Skeletal muscle satellite cell (primary cell): ENCODE data around the gene PARS2.

Experiments
- H3K27me3 ChIP-seq: 2 replicates; pipeline ENCODE4 v1.7.0; 2013; ENCODE audit warnings: low read length; ENCODE audit not compliant: control insufficient read depth, insufficient read depth
- H3K36me3 ChIP-seq: 2 replicates; pipeline ENCODE4 v1.7.0; 2013; ENCODE audit warnings: mild to moderate bottlenecking, control low read depth, low read length; ENCODE audit not compliant: insufficient read depth
- H3K4me1 ChIP-seq: 2 replicates; pipeline ENCODE4 v1.7.0; 2013; ENCODE audit warnings: low read length; ENCODE audit not compliant: control insufficient read depth, insufficient read depth
- H3K4me2 ChIP-seq: 2 replicates; pipeline ENCODE4 v1.7.0; 2013; ENCODE audit warnings: mild to moderate bottlenecking, low read length
- H3K4me3 ChIP-seq: 2 replicates; pipeline ENCODE4 v1.7.0; 2013; ENCODE audit warnings: low read length
- H3K9ac ChIP-seq: 2 replicates; pipeline ENCODE4 v1.7.0; 2013; ENCODE audit warnings: mild to moderate bottlenecking, low read depth, low read length, moderate library complexity
- H3K9me3 ChIP-seq: replicated peaks from 2 replicates; pipeline ENCODE4 v1.7.0; 2013; ENCODE audit warnings: mild to moderate bottlenecking, control low read depth, low read length

Gene PARS2

DNA sequence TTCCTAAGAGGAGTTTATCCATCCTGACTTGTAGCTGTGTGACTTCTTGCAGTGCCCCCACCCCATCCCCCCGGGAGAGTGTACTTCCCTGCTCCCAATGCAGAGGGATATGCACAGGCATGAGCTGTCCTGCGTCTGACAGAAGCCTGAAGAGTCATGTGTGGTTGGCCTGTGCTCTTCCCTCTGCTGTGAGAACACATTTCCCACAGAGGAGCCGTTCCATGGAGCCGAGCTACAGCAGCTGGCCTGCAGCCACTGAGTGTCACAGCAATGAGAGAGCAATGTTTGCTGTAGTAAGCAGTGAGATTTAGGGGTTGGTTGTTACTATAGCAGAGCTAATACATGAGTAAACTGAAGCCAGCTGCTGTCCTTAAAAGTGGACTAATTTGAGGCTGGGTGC lies 22.0 kb downstream of the PARS2 start:
- Histone ChIP-seq H3K36me3 (peaks cover 50% of the 10 kb centered on the region), H3K9ac (no peak overlapping the region), H3K4me1 (no peaks in the 10 kb centered on the region)

DNA sequence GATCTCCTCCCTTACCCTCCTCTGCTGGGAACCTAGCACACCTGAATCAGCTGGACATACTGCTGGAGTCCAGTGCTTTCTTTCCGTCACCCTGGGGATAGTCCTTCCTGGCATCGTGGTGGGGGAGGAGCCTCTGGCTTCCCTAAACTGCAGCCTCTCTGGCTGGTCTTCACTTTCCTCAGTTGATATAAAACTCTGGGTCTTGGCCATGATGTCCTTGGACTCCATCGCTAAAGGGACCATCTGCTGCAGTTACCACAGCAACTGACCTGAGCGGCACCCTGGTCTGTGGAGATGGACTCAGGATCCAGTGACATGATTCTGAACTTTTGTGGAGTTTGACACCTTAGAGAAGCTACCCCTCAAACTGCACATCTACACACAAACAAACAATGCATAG lies 22.8 kb downstream of the PARS2 start:
- H3K4me3 ChIP-seq, result no peak overlapping the region
- H3K9me3 ChIP-seq, result no peaks in the 10 kb centered on the region
- H3K36me3 ChIP-seq, result peaks cover 57% of the 10 kb centered on the region
- H3K9ac ChIP-seq, result no peak overlapping the region
- H3K4me1 ChIP-seq, result no peaks in the 10 kb centered on the region
- H3K4me2 ChIP-seq, result no peak overlapping the region
- no peaks in the 10 kb centered on the region for H3K27me3 ChIP-seq

More for the DNA sequence above, 22.0 kb downstream of the PARS2 start:
- Histone ChIP-seq H3K9me3 (no peaks in the 10 kb centered on the region), H3K4me3 (no peak overlapping the region), H3K27me3 (peaks cover 1% of the 10 kb centered on the region), H3K4me2 (no peak overlapping the region)

DNA sequence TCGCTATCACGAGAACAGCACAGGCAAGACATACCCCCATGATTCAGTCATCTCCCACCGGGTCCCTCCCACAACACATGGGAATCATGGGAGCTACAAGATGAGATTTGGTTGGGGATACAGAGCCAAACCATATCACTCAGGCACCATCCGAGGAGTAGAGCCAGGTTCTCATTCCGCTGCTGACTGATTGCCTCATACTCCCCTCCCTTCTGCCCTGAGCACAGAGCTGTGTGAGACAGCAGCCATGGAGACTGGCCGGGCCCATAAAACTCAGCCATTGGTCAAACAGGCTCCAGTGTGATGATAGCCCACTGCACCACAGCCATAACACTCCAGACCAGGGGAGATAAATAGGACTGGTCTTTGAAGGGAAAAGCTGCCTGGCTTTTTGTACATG lies 26.1 kb downstream of the PARS2 start:
- Histone ChIP-seq H3K4me2 (no peak overlapping the region), H3K4me1 (no peaks in the 10 kb centered on the region), H3K36me3 (peaks cover 70% of the 10 kb centered on the region), H3K27me3 (no peaks in the 10 kb centered on the region), H3K9ac (no peak overlapping the region), H3K4me3 (no peak overlapping the region), H3K9me3 (no peaks in the 10 kb centered on the region)

DNA sequence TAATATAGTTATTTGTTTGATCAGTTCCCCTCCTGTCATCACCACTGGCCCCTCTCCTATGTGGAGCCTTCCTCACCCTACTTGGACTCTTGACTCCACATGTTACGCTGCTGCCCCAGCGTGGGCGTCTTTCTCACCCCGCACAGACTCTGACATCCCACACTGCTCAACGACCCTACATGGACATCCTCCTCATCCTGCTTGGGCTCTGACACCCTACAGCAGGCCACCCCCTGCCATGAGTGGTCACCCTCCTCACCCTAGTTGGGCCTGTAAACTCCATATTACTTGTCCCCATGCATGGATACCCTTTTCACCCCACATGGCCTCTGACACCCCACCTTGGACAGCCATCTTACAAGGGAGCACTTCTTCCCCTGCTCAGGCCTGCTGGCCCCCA lies 27.6 kb downstream of the PARS2 start:
- H3K4me1 ChIP-seq, result no peaks in the 10 kb centered on the region
- H3K4me2 ChIP-seq, result no peak overlapping the region
- H3K36me3 ChIP-seq, result peaks cover 61% of the 10 kb centered on the region
- no peaks in the 10 kb centered on the region for H3K9me3 ChIP-seq
- no peak overlapping the region for H3K9ac ChIP-seq
- H3K27me3 ChIP-seq, result no peaks in the 10 kb centered on the region
- H3K4me3 ChIP-seq, result no peak overlapping the region

DNA sequence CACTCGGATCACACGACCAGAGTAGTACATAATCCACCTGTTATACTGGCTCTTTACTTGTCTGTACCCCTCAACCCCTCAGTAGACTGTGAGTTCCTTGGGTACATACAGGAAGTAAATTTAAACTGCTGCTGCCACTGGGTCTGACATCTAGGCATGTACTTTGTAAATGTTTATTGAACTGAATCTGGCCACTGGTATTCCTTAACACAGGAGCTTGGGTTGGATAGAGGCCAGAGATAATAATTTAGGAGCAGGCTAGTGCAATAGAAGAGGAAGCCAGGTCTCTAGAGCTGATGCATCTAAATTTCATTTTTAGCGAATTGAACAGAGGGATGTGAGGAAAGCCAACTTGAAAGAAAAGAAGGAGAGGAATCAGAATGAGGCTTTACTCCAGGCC lies 36.3 kb downstream of the PARS2 start:
- H3K4me2 ChIP-seq, result no peak overlapping the region
- H3K9ac ChIP-seq, result no peak overlapping the region
- H3K36me3 ChIP-seq, result peaks cover 78% of the 10 kb centered on the region
- no peak overlapping the region for H3K4me3 ChIP-seq
- no peaks in the 10 kb centered on the region for H3K9me3 ChIP-seq
- H3K4me1 ChIP-seq, result no peaks in the 10 kb centered on the region
- no peaks in the 10 kb centered on the region for H3K27me3 ChIP-seq

DNA sequence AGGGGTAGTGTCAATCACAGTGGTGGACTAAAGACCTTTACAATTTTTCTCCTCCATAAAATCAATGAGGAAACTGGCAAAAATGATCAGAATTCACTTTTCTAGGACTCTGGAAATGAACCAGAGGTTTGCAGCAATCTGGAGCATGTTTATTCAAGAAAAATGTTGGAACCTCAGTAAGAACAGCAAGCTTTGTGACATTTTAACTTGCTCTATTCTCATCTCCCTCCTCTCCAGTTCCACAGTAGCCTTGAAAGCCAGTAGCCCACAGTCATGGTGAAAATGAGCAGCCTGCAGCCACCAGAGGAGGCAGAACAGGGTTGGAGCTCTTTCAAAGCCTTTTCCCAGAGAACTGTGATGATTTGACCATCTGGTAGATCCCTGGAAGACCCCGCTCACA lies 39.6 kb downstream of the PARS2 start:
- Histone ChIP-seq H3K36me3 (peaks cover 79% of the 10 kb centered on the region), H3K4me3 (no peak overlapping the region), H3K27me3 (no peaks in the 10 kb centered on the region), H3K9ac (no peak overlapping the region), H3K9me3 (no peaks in the 10 kb centered on the region), H3K4me2 (no peak overlapping the region), H3K4me1 (no peaks in the 10 kb centered on the region)

DNA sequence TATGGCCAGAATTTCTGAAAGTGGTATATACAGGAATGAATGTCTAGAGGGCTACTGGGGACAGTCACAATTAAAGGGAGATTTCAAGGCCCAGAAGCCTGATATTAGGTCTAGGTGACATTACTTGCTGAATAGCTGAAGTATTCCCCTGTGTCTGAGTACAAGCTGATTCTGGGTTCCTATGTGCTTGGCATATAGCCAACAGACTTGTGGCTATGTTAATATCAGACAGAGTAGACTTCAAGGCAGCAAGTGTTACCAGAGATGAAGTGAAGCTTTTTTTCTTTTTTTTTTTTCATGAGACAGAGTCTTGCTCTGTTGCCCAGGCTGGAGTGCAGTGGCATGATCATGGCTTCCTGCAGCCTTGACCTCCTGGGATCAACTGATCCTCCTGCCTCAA lies 40.3 kb downstream of the PARS2 start:
- Histone ChIP-seq H3K36me3 (peaks cover 80% of the 10 kb centered on the region), H3K27me3 (no peaks in the 10 kb centered on the region), H3K4me2 (no peak overlapping the region), H3K4me3 (no peak overlapping the region), H3K9me3 (no peaks in the 10 kb centered on the region), H3K4me1 (no peaks in the 10 kb centered on the region), H3K9ac (no peak overlapping the region)

DNA sequence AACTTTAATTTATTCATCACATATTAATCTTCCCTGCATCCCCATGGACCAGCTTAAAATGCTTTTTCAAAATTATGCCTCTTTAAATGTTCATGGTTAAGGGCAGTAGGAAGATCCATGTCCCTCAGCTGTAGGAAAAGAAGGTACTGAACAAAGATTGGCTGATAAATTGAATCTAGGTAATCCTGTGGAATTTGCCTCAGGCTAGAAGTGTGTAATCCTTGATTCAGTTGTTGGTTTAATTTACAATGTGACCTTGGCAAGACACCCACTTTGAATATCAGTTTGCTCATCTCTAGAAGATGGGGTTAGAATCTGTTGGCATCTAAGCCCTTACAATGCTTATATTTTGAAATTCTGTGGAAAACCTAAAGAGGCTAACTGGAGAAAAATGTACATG lies 42.6 kb downstream of the PARS2 start:
- Histone ChIP-seq H3K9me3 (no peaks in the 10 kb centered on the region), H3K9ac (no peak overlapping the region), H3K27me3 (no peaks in the 10 kb centered on the region), H3K36me3 (peaks cover 69% of the 10 kb centered on the region), H3K4me3 (no peak overlapping the region), H3K4me2 (no peak overlapping the region), H3K4me1 (peaks cover 2% of the 10 kb centered on the region)

DNA sequence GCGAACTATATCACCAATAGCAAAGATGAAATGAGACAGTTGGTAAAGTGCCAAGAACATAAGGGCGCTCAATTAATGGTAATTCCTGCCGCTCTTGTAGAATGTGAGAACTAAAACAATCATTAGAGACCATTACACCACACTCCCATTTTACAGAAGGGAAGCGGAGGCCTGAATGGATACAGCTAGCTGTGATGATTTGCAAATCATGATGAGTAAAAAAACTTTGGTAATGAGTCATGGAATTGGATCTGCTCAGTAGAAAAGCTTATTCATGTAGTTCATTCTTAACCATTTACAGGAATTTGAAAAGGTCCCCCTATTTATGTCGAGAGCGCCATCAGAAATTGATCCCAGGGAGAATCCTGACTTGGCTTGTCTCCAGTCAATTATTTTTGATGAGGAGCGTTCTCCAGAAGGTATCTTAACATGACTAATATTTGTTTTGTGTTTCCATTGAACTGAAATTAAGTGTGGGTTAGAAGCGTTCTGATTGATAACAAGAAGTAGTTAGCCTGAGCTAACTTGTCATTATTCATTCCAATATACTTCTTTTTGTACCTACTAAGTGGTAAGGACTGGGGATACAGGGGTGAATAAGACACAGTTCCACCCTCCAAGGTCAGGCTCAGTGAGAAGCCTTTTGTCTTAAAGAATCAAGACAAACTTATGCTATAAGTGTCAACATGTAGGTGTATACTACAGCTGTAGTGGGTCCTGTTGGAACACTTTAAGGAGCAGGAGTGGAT lies 47.9 kb downstream of the PARS2 start:
- peak overlapping the region; percentile 94 for H3K4me3 ChIP-seq
- H3K27me3 ChIP-seq, result no peaks in the 10 kb centered on the region
- H3K4me2 ChIP-seq, result peak overlapping the region; percentile 84
- no peaks in the 10 kb centered on the region for H3K9me3 ChIP-seq
- H3K4me1 ChIP-seq, result peaks cover 10% of the 10 kb centered on the region
- H3K9ac ChIP-seq, result peak overlapping the region; percentile 94
- peaks cover 18% of the 10 kb centered on the region for H3K36me3 ChIP-seq

DNA sequence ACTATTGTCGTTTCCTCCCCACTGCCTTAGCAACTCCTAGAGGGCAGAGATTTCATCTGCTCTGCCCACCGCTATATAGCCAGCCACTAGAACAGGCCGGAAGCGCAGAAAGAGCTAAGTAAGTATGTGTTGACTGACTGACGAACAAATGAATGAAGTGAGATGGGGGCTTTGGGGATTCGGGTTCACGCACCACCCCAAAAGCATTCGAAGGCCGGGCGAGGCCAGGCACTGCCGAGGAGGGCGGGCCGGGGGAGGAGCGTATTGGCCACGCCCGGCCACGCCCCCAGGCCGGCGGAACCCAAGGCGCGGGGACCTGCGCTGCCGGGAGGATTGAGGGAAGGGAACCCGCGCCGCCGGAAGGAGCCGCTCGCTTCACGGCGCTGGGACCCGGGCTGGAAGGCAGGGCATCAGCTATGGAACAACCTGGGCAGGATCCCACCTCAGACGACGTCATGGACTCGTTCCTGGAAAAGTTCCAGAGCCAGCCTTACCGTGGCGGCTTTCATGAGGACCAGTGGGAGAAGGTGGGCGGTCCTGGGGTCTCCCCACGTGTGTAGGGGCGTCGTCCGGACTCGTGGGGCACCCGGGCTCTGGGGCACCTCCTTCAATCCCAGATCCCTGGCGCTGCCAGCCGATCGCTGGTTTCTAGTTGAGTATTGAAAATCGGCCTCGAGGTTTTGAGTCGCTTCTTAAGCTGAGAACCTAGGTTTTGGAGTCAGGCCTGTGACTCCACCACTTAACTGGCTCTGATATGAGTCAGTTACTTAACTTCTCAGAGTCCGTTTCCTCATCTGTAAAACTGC lies 48.6 kb downstream of the PARS2 start, which contains the start of gene TTC4:
TTC4 (plus strand) TSS at position 369 of the 806 bp plus-strand sequence; CDS start at position 417, 48 bp downstream.
- peaks cover 16% of the 10 kb centered on the region for H3K36me3 ChIP-seq
- H3K4me2 ChIP-seq, result peak within 1 kb of the TSS; percentile 84
- H3K27me3 ChIP-seq, result no peaks in the 10 kb centered on the region
- no peaks in the 10 kb centered on the region for H3K9me3 ChIP-seq
- peak within 1 kb of the TSS; percentile 94 for H3K4me3 ChIP-seq
- H3K9ac ChIP-seq, result peak within 1 kb of the TSS; percentile 94
- peaks cover 10% of the 10 kb centered on the region for H3K4me1 ChIP-seq

DNA sequence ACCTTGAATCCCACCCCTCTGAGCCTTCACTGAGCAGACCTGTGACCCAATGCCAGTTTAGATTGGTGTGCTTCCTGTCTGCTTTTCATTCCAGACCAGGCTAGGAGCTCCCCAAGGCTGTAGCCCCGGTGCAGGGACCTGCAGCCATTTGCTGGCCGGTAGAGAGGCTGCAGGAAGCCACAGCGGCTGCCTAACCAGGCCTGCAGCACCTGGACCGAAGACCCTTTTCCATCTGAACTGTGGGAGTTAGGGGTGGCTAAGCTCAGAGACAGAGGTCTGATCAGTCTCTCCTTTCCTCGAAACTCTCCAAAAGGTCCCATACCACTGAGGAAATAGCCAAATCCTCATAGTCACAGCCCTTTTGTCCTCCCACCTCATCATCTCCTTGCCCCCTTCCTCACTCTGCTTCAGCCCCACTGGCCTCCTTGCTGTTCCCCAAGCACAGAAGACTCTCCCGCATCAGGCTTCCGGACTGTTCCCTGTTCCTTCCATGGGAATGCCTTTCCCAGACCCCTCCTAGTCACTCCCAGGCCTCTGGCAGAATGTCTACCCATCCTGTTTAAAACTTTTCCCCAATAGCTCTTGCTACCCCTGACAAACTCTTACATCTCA lies 49.3 kb downstream of the PARS2 start:
- Histone ChIP-seq H3K9ac (peak overlapping the region; percentile 94), H3K27me3 (peaks cover 6% of the 10 kb centered on the region), H3K4me2 (peak overlapping the region; percentile 84), H3K36me3 (peaks cover 14% of the 10 kb centered on the region), H3K4me1 (peaks cover 10% of the 10 kb centered on the region), H3K4me3 (peak overlapping the region; percentile 94), H3K9me3 (no peaks in the 10 kb centered on the region)
